Kidney (tissue), 14 donors: ENCODE results near the gene ABLIM2. TPM values are rescaled to one million over a fixed set of nuclear protein-coding genes. Genes with fewer than 3 reads are reported as not detected.

Experiments used
- DNase-seq, 5 donors: peaks; one replicate each; pipeline ENCODE4 v3.0.0-alpha.2; 2013 to 2020
- FAIRE-seq: peaks from 2 replicates; lab custom pipeline; 2012; peaks lifted over from hg19 to GRCh38; lab: Jason Lieb, UNC
- H3K27ac ChIP-seq, 2 donors: one replicate each; pipeline ENCODE4 v1.7.0; 2013; ENCODE audit warnings: low read depth in 2 of 2, low read length in 2 of 2, inconsistent platforms in 1 of 2
- H3K27me3 ChIP-seq: one replicate; pipeline ENCODE4 v1.7.1; 2013; ENCODE audit warnings: low read length, inconsistent platforms; ENCODE audit not compliant: control insufficient read depth, insufficient read depth
- H3K36me3 ChIP-seq, 3 donors: one replicate each; pipeline versions ENCODE4 v1.7.0 to v1.7.1; 2013; ENCODE audit warnings: low read length in 3 of 3, control low read depth in 1 of 3, inconsistent platforms in 1 of 3; ENCODE audit not compliant: insufficient read depth in 3 of 3, control insufficient read depth in 2 of 3
- H3K4me1 ChIP-seq, 3 donors: one replicate each; pipeline versions ENCODE4 v1.7.0 to v1.7.1; 2013; ENCODE audit warnings: low read length in 3 of 3, inconsistent platforms in 1 of 3, low read depth in 1 of 3; ENCODE audit not compliant: control insufficient read depth in 2 of 3, insufficient read depth in 2 of 3
- H3K4me3 ChIP-seq, 3 donors: one replicate each; pipeline versions ENCODE4 v1.7.0 to v1.8.1; 2013; ENCODE audit warnings: low read length in 3 of 3, control low read depth in 1 of 3, inconsistent platforms in 1 of 3
- H3K9ac ChIP-seq, 3 donors: one replicate each; pipeline versions ENCODE4 v1.7.0 to v1.7.1; 2013; ENCODE audit warnings: low read length in 3 of 3, control low read depth in 1 of 3, inconsistent platforms in 1 of 3
- H3K9me3 ChIP-seq, 3 donors: one replicate each; pipeline versions ENCODE4 v1.7.0 to v1.7.1; 2013; ENCODE audit warnings: low read length in 3 of 3, control low read depth in 1 of 3, inconsistent platforms in 1 of 3; ENCODE audit not compliant: control insufficient read depth in 2 of 3, insufficient read depth in 1 of 3
- CTCF ChIP-seq: IDR thresholded peaks from 3 replicates; pipeline ENCODE4 v1.5.1; 2012; ENCODE audit warnings: mild to moderate bottlenecking, moderate library complexity, borderline replicate concordance; ENCODE audit not compliant: insufficient read depth; ENCODE audit errors: extremely low read depth
- intact Hi-C: fragments of 100-400 bp; cut with DNase I; formaldehyde crosslinking; loops from one replicate; pipeline ENCODE4 v1.11.1; 2022
- polyA plus RNA-seq: library from polyadenylated mRNA; stranded (reverse); fragments of 350-450 nt; fragmentation: Illumina TruSeq; extraction: RNeasy Lipid Tissue Mini Kit (QIAGEN cat#74804); gene quantifications from one replicate; pipeline ENCODE4 v1.2.3, GENCODE V29; 2014; ENCODE audit warnings: low read depth, low replicate concordance; ENCODE audit not compliant: insufficient read depth
- total RNA-seq: library from RNA; stranded (reverse); fragmentation: NEBNext Ultra II Directional; extraction: Animal tissue kit (Norgen Biotek cat#: 25700); gene quantifications from one replicate; pipeline ENCODE4 v1.2.1, GENCODE V29; 2021
- donor health status: control.
- donor health status: control.
- donor health status: control.
- donor health status: control.
- donor health status: control.
- donor health status: DM: yes; HTN: yes; CAD: no.
- donor health status: Normal renal cell carcinoma (clear cell type).

Gene ABLIM2
- total and polyA plus RNA-seq, 2 donors from 2014 or later, result 9.5 to 23.3 TPM

GRCh38 chr4:8076023-8076422, 82.6 kb downstream of the ABLIM2 start:
- FAIRE-seq (no peak), DNase-seq (peak in 1 of 5 donors; percentile 28)
- no peaks in the 10 kb centered on the region for H3K36me3 ChIP-seq
- H3K4me3 ChIP-seq, result no peak overlapping the region
- intact Hi-C loops, result no loop called here
- H3K9me3 ChIP-seq, result no peaks in the 10 kb centered on the region
- H3K27ac ChIP-seq, result no peak overlapping the region
- H3K9ac ChIP-seq, result no peak overlapping the region
- no peaks in the 10 kb centered on the region for H3K4me1 ChIP-seq
- TF ChIP-seq CTCF, result no peak
- no peaks in the 10 kb centered on the region for H3K27me3 ChIP-seq

GRCh38 chr4:8073206-8073863, 85.3 kb downstream of the ABLIM2 start:
- FAIRE-seq (no peak), DNase-seq (peak in 1 of 5 donors; percentile 51)
- H3K4me3 ChIP-seq, result no peak overlapping the region
- no peak for TF ChIP-seq CTCF
- H3K27me3 ChIP-seq, result no peaks in the 10 kb centered on the region
- no peak overlapping the region for H3K27ac ChIP-seq
- H3K4me1 ChIP-seq, result no peaks in the 10 kb centered on the region
- intact Hi-C loops, result no loop called here
- no peaks in the 10 kb centered on the region for H3K36me3 ChIP-seq
- no peak overlapping the region for H3K9ac ChIP-seq
- H3K9me3 ChIP-seq, result no peaks in the 10 kb centered on the region

GRCh38 chr4:8072235-8072968, 86.2 kb downstream of the ABLIM2 start:
- Histone ChIP-seq H3K4me1 (no peaks in the 10 kb centered on the region), H3K9me3 (no peaks in the 10 kb centered on the region), H3K36me3 (no peaks in the 10 kb centered on the region), H3K27ac (no peak overlapping the region), H3K27me3 (no peaks in the 10 kb centered on the region), H3K9ac (no peak overlapping the region), H3K4me3 (no peak overlapping the region)
- TF ChIP-seq CTCF, result no peak
- DNase-seq (peak in 1 of 5 donors; percentile 53), FAIRE-seq (no peak)
- intact Hi-C loops, result no loop called here
